GM19395 (cell line): Measurements from ENCODE around the gene EFHD1.
A peak's percentile ranks its signal among the peaks of the same experiment; 100 is the strongest.
"Not testable (repeated sequence)": the region's sequence is repeated elsewhere in the genome, so short reads cannot be mapped to it uniquely, and the experiment has no call there.

Experiments
- ATAC-seq: cut with Tn5 transposase; IDR thresholded peaks from one replicate; pipeline ENCODE4 v1.9.1; 2021; ENCODE audit warnings: mild to moderate bottlenecking, moderate library complexity; ENCODE audit not compliant: unreplicated experiment

Gene EFHD1

GRCh38 chr2:232687382-232688160 is 54.2 kb downstream of the EFHD1 start:
- no peak for ATAC-seq

- ATAC-seq: no peak
These were observed 54.8 kb downstream of the EFHD1 start for GRCh38 chr2:232688201-232688600.

- no peak for ATAC-seq
These were observed 55.9 kb downstream of the EFHD1 start for GRCh38 chr2:232689152-232689910.

- ATAC-seq: not testable (repeated sequence)
These were observed 57.7 kb downstream of the EFHD1 start for GRCh38 chr2:232691117-232691516.

GRCh38 chr2:232693344-232693743 is 59.9 kb downstream of the EFHD1 start:
- ATAC-seq: no peak

- ATAC-seq: no peak
These were observed 63.2 kb downstream of the EFHD1 start for GRCh38 chr2:232696609-232697058.

GRCh38 chr2:232697059-232697806 is 63.8 kb downstream of the EFHD1 start, which contains the start of gene GIGYF2:
Gene GIGYF2, plus strand, starts transcription at chr2:232697331. Its CDS starts 37,867 bp downstream, at chr2:232735198.
- peak; percentile 89 for ATAC-seq

GRCh38 chr2:232697807-232698110 is 64.4 kb downstream of the EFHD1 start:
- ATAC-seq: peak; percentile 37

- no peak for ATAC-seq
These were observed 65.2 kb downstream of the EFHD1 start for GRCh38 chr2:232698556-232699091.

- ATAC-seq: no peak
These were observed 65.7 kb downstream of the EFHD1 start for GRCh38 chr2:232699110-232699509.

GRCh38 chr2:232700154-232700553 is 66.8 kb downstream of the EFHD1 start:
- no peak for ATAC-seq

GRCh38 chr2:232707076-232707475 is 73.7 kb downstream of the EFHD1 start:
- no peak for ATAC-seq

- ATAC-seq: no peak
These were observed 80.1 kb downstream of the EFHD1 start for GRCh38 chr2:232713505-232713904.

GRCh38 chr2:232714969-232715368 is 81.6 kb downstream of the EFHD1 start:
- ATAC-seq: no peak

- ATAC-seq: not testable (repeated sequence)
These were observed 86.7 kb downstream of the EFHD1 start for GRCh38 chr2:232720056-232720455.

GRCh38 chr2:232721261-232721660 is 87.9 kb downstream of the EFHD1 start:
- ATAC-seq: no peak

- ATAC-seq: no peak
These were observed 88.5 kb downstream of the EFHD1 start for GRCh38 chr2:232721882-232722281.

- no peak for ATAC-seq
These were observed 89.6 kb downstream of the EFHD1 start for GRCh38 chr2:232723027-232723426.

- ATAC-seq: no peak
These were observed 95.4 kb downstream of the EFHD1 start for GRCh38 chr2:232728785-232729184.

GRCh38 chr2:232731470-232731869 is 98.1 kb downstream of the EFHD1 start:
- no peak for ATAC-seq
